HG03103 (cell line): Measurements from ENCODE around the gene HEBP2.

Experiments
- ATAC-seq: cut with Tn5 transposase; IDR thresholded peaks from one replicate; pipeline ENCODE4 v1.9.1; 2021; ENCODE audit warnings: low read depth; ENCODE audit not compliant: unreplicated experiment

Gene HEBP2

GRCh38 chr6:138396709-138397108, 7.3 kb upstream of the HEBP2 start:
- ATAC-seq = no peak

GRCh38 chr6:138397128-138398122, 6.6 kb upstream of the HEBP2 start:
- ATAC-seq = no peak

- ATAC-seq = no peak
Observed at GRCh38 chr6:138400326-138400725, 3.7 kb upstream of the HEBP2 start.

GRCh38 chr6:138401960-138402837, 1.8 kb upstream of the HEBP2 start:
- no peak for ATAC-seq

GRCh38 chr6:138402838-138403187, 1.2 kb upstream of the HEBP2 start:
- no peak for ATAC-seq

- ATAC-seq = no peak
Observed at GRCh38 chr6:138403324-138403800, 661 bp upstream of the HEBP2 start.

GRCh38 chr6:138404666-138405337, 779 bp downstream of the HEBP2 start:
- ATAC-seq = no peak

- ATAC-seq = no peak
Observed at GRCh38 chr6:138405816-138406413, 1.9 kb downstream of the HEBP2 start.

- no peak for ATAC-seq
Observed at GRCh38 chr6:138406443-138406842, 2.4 kb downstream of the HEBP2 start.

GRCh38 chr6:138410048-138410735, 6.2 kb downstream of the HEBP2 start:
- ATAC-seq = no peak

- ATAC-seq = peak; percentile 57
Observed at GRCh38 chr6:138410972-138411880, 7.2 kb downstream of the HEBP2 start.

- no peak for ATAC-seq
Observed at GRCh38 chr6:138415125-138415524, 11.1 kb downstream of the HEBP2 start.

- ATAC-seq = no peak
Observed at GRCh38 chr6:138416206-138416605, 12.2 kb downstream of the HEBP2 start.

- ATAC-seq = no peak
Observed at GRCh38 chr6:138417493-138418117, 13.6 kb downstream of the HEBP2 start.

- no peak for ATAC-seq
Observed at GRCh38 chr6:138418118-138418742, 14.2 kb downstream of the HEBP2 start.

- ATAC-seq = no peak
Observed at GRCh38 chr6:138419766-138420165, 15.7 kb downstream of the HEBP2 start.

- no peak for ATAC-seq
Observed at GRCh38 chr6:138420356-138420755, 16.3 kb downstream of the HEBP2 start.

- ATAC-seq = no peak
Observed at GRCh38 chr6:138421089-138421488, 17.1 kb downstream of the HEBP2 start.
